Osteoblast (primary cell): ENCODE data around the gene RCOR2. TPM values are rescaled to one million over a fixed set of nuclear protein-coding genes. Genes with fewer than 3 reads are reported as not detected.
A peak's percentile ranks its signal among the peaks of the same experiment; 100 is the strongest.

Experiments used
- DNase-seq: peaks from one replicate; pipeline ENCODE4 v3.0.0; 2011; ENCODE audit warnings: low spot score, mixed read lengths; ENCODE audit not compliant: insufficient read length; ENCODE audit errors: missing footprints
- H2AFZ ChIP-seq: 2 replicates; pipeline ENCODE4 v1.6.0; 2011; ENCODE audit warnings: mild to moderate bottlenecking, low read length
- H3K27ac ChIP-seq: 2 replicates; pipeline ENCODE4 v1.5.1; 2011; ENCODE audit warnings: mild to moderate bottlenecking, low read depth, low read length, moderate library complexity
- H3K27me3 ChIP-seq: 2 replicates; pipeline ENCODE4 v1.6.0; 2012; ENCODE audit warnings: mild to moderate bottlenecking, control low read depth, inconsistent platforms, low read length, moderate library complexity; ENCODE audit not compliant: insufficient read depth
- H3K36me3 ChIP-seq: 2 replicates; pipeline ENCODE4 v1.5.1; 2011; ENCODE audit warnings: mild to moderate bottlenecking, low read length, control low read depth, moderate library complexity; ENCODE audit not compliant: insufficient read depth
- H3K4me1 ChIP-seq: 2 replicates; pipeline ENCODE4 v1.5.1; 2011; ENCODE audit warnings: mild to moderate bottlenecking, low read length, control low read depth, moderate library complexity; ENCODE audit not compliant: insufficient read depth
- H3K4me2 ChIP-seq: 2 replicates; pipeline ENCODE4 v1.6.0; 2011; ENCODE audit warnings: mild to moderate bottlenecking, low read length; ENCODE audit not compliant: insufficient read depth
- H3K4me3 ChIP-seq: fragments of 200-600 bp; sonication (generic); 3 replicates; pipeline ENCODE4 v1.5.1; 2012; ENCODE audit warnings: mild to moderate bottlenecking, low read length, inconsistent platforms; ENCODE audit not compliant: insufficient read depth
- H3K79me2 ChIP-seq: 2 replicates; pipeline ENCODE4 v1.6.0; 2012; ENCODE audit warnings: mild to moderate bottlenecking, low read length, control low read depth, inconsistent platforms; ENCODE audit not compliant: insufficient read depth
- H3K9me3 ChIP-seq: 2 replicates; pipeline ENCODE4 v1.5.1; 2011; ENCODE audit warnings: low read depth, low read length, control low read depth
- H4K20me1 ChIP-seq: 2 replicates; pipeline ENCODE4 v1.6.0; 2012; ENCODE audit warnings: mild to moderate bottlenecking, low read length, control low read depth; ENCODE audit not compliant: insufficient read depth
- total RNA-seq: library from RNA; depleted of rRNA; stranded (reverse); fragments of >200 nt; gene quantifications from 2 replicates; pipeline ENCODE4 v1.2.3, GENCODE V29; 2012
- TF ChIP-seq, protein P1 (sequence below): IDR thresholded peaks from 2 replicates; pipeline ENCODE4 v1.5.1; 2011; ENCODE audit warnings: mild to moderate bottlenecking, low read depth, low read length, moderate library complexity; ENCODE audit errors: extremely low read depth

The RCOR2 gene
- total RNA-seq, 1 donor = under 0.01 TPM

DNA sequence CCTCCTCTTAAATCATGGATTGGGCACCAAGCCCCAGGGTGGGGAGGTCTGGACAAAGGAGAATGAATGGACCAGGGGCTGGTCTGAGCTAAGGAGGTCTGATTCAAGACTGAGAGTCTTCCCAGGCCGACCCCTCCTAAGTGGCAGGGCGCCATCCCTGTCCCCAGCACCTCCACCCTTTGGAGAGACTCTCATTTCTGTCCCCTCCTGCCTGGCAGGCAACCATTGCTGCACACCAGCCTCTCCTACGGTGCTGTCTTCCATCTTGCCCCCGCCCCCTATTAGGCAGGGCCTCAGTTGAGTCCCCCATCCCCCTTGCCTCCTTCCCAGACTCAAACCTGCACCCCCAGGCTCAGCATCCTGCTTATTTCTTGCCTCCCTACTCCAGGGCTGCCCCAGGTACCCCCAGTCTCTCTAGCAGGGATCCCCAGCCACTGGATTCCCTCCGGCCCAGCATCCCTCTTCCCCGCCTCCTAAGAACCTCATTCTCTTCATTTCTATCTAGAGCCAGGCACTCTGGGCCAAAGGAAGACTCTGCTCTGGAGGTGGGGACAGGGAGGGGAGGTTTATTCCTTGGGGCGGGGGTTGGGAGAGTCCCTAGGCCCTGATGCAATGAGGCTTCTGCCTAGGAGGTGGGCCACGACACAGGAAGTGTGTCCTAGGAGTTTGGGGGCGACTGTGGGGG is 1.7 kb upstream of the RCOR2 start:
- H3K9me3 ChIP-seq = no peaks in the 10 kb centered on the region
- peak overlapping the region; percentile 79 for H3K4me2 ChIP-seq
- H3K27ac ChIP-seq = no peak overlapping the region
- H3K36me3 ChIP-seq = no peaks in the 10 kb centered on the region
- peak; percentile 84 for DNase-seq
- peaks cover 6% of the 10 kb centered on the region for H4K20me1 ChIP-seq
- H3K79me2 ChIP-seq = no peaks in the 10 kb centered on the region
- H3K4me3 ChIP-seq = no peak overlapping the region
- H3K4me1 ChIP-seq = peaks cover 20% of the 10 kb centered on the region
- no peaks in the 10 kb centered on the region for H3K27me3 ChIP-seq
- H2AFZ ChIP-seq = no peak overlapping the region
- TF ChIP-seq, protein P1, sequence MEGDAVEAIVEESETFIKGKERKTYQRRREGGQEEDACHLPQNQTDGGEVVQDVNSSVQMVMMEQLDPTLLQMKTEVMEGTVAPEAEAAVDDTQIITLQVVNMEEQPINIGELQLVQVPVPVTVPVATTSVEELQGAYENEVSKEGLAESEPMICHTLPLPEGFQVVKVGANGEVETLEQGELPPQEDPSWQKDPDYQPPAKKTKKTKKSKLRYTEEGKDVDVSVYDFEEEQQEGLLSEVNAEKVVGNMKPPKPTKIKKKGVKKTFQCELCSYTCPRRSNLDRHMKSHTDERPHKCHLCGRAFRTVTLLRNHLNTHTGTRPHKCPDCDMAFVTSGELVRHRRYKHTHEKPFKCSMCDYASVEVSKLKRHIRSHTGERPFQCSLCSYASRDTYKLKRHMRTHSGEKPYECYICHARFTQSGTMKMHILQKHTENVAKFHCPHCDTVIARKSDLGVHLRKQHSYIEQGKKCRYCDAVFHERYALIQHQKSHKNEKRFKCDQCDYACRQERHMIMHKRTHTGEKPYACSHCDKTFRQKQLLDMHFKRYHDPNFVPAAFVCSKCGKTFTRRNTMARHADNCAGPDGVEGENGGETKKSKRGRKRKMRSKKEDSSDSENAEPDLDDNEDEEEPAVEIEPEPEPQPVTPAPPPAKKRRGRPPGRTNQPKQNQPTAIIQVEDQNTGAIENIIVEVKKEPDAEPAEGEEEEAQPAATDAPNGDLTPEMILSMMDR = no peak

DNA sequence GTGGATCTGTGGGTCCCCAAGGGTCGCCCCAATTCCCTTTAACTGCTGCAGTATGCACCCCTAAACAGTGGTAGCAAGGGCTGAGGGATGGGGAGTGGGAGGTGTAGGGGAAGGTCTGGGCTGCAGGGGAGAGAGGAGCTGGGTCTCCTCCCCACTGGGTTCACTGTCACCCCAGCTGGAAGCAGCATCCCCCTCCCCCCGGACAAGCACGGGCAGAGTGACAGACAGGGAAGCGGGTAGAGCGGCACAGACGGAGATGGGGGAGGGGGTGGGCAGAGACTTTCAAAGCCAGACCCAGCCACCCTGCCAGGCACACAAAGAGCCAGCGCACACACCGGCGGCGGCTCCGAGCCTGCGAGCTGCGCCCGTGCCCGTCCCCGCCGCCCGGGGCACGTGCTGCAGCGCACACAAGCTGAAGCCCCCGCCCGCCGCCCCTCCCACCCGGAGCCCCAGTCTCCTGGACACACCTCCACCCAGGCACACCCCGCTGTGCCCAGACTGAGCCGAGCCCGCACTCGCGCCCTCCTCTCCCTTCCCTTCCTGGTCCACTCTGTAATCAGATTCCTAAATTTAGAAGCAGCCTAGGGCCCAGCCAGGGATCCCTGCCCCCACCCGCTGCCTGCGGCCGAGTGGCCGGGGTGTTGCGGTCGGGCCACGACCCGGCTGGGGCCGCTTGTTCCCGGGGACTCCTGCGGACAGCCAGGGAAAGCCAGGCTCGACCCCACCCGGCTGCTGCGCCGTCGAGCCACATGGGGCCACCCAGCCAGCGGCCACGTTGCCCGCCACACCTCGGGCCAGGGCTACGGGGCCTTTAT is 935 bp upstream of the RCOR2 start:
- peaks cover 7% of the 10 kb centered on the region for H4K20me1 ChIP-seq
- no peak overlapping the region for H3K27ac ChIP-seq
- no peaks in the 10 kb centered on the region for H3K36me3 ChIP-seq
- peak; percentile 97 for DNase-seq
- H2AFZ ChIP-seq = peak overlapping the region; percentile 56
- H3K9me3 ChIP-seq = no peaks in the 10 kb centered on the region
- TF ChIP-seq, protein P1 = no peak
- no peaks in the 10 kb centered on the region for H3K27me3 ChIP-seq
- peak overlapping the region; percentile 79 for H3K4me2 ChIP-seq
- peaks cover 20% of the 10 kb centered on the region for H3K4me1 ChIP-seq
- no peaks in the 10 kb centered on the region for H3K79me2 ChIP-seq
- peak overlapping the region; percentile 69 for H3K4me3 ChIP-seq

DNA sequence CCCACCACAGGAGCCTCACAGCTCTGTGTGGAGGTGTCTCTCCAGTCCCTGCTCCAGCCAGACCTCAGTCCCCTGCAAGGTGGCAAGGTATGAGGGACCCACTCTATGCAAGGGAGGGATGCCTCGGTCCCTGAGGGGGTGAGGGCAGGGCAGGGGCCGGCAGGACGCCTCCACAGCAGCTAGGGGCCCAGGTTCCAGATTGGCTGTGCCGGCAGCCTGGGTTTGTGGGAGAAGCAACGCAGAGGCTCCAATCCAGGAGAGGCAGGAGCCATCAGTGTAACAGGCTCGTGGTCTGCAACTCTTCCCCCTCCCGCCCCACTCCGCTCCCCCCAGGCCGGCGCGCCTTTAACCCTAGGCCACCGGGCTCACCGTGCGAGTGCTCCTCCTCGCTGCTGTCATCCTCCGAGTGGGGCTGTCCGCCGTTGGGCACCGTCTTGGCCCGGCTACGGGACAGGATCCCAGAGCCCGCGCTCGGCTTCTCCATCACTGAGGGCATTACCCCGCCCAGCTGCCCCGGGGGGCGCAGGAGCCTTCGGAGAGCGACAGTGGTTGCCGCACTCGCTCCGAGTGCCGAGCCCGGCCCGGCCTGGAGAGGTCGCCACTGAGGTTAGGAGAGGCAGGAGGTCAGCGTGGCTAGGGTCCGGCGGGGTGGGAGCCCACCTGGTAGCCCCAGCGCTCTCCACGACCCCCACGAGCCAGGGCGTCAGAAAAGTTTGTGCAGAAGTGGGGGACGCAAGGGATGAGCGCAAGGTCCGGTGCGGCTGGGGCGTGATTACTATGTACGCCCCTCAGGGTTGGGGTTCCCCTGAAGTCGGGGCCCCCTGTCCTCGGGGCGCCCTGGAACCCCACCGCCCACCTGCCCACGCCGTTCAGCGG is 765 bp downstream of the RCOR2 start:
- Histone ChIP-seq H3K27me3 (no peaks in the 10 kb centered on the region), H3K79me2 (no peaks in the 10 kb centered on the region), H3K36me3 (no peaks in the 10 kb centered on the region), H2AFZ (no peak overlapping the region), H4K20me1 (peaks cover 7% of the 10 kb centered on the region), H3K27ac (no peak overlapping the region), H3K9me3 (no peaks in the 10 kb centered on the region), H3K4me3 (peak overlapping the region; percentile 69), H3K4me1 (peaks cover 20% of the 10 kb centered on the region), H3K4me2 (peak overlapping the region; percentile 79)
- DNase-seq = peak; percentile 97
- TF ChIP-seq, protein P1 = peak; percentile 44
